ENCODE measurements around the gene CTAGE9. TPM values are rescaled to one million over a fixed set of nuclear protein-coding genes. Genes with fewer than 3 reads are reported as not detected.

Gene CTAGE9
- total RNA-seq, 4 donors from 2014 or later, result not detected

GRCh38 chr6:131736003-131736596 is 25.3 kb upstream of the CTAGE9 start:
- H3K27me3 ChIP-seq, result no peaks in the 10 kb centered on the region
- H3K27ac ChIP-seq, result no peak overlapping the region
- H3K4me1 ChIP-seq, result no peaks in the 10 kb centered on the region
- no peak for DNase-seq
- intact Hi-C loops (cut with DNase I), result no loop called here
- H3K9me3 ChIP-seq, result no peaks in the 10 kb centered on the region
- no peaks in the 10 kb centered on the region for H3K36me3 ChIP-seq
- H3K4me3 ChIP-seq, result no peak overlapping the region
- TF ChIP-seq POLR2A (IDR thresholded peaks at IDR 0.05), result no peak
- TF ChIP-seq CTCF (IDR thresholded peaks at IDR 0.05), result no peak
- WGBS, 2 donors, result 82 to 83% methylated on average over 9 of the region's 9 CpGs

- intact Hi-C loops (cut with DNase I), result no loop called here
- Histone ChIP-seq H3K27me3 (no peaks in the 10 kb centered on the region), H3K9me3 (no peaks in the 10 kb centered on the region), H3K4me1 (no peaks in the 10 kb centered on the region), H3K36me3 (no peaks in the 10 kb centered on the region), H3K27ac (no peak overlapping the region), H3K4me3 (no peak overlapping the region)
- DNase-seq, result no peak
- TF ChIP-seq CTCF (IDR thresholded peaks at IDR 0.05) (no peak), POLR2A (IDR thresholded peaks at IDR 0.05) (no peak)
- 60 to 68% methylated on average over 9 of the region's 9 CpGs for WGBS, 2 donors
These were observed 22.7 kb upstream of the CTAGE9 start for GRCh38 chr6:131733376-131734016.

- Histone ChIP-seq H3K4me1 (no peaks in the 10 kb centered on the region), H3K27ac (no peak overlapping the region), H3K4me3 (no peak overlapping the region), H3K27me3 (no peaks in the 10 kb centered on the region), H3K9me3 (no peaks in the 10 kb centered on the region), H3K36me3 (no peaks in the 10 kb centered on the region)
- no peak for TF ChIP-seq POLR2A (IDR thresholded peaks at IDR 0.05)
- no peak for DNase-seq
- intact Hi-C loops (cut with DNase I), result no loop called here
These were observed 20.4 kb upstream of the CTAGE9 start for GRCh38 chr6:131731224-131731623.

- Histone ChIP-seq H3K36me3 (no peaks in the 10 kb centered on the region), H3K27me3 (no peaks in the 10 kb centered on the region), H3K4me1 (no peaks in the 10 kb centered on the region), H3K4me3 (no peak overlapping the region), H3K27ac (no peak overlapping the region), H3K9me3 (no peaks in the 10 kb centered on the region)
- TF ChIP-seq POLR2A (IDR thresholded peaks at IDR 0.05) (no peak), CTCF (IDR thresholded peaks at IDR 0.05) (no peak)
- WGBS, 2 donors, result 87 to 89% methylated on average over 5 of the region's 5 CpGs
- intact Hi-C loops (cut with DNase I), result no loop called here
- DNase-seq, result no peak
These were observed 19.4 kb upstream of the CTAGE9 start for GRCh38 chr6:131730264-131730663.

GRCh38 chr6:131729550-131729949 is 18.7 kb upstream of the CTAGE9 start:
- TF ChIP-seq CTCF (IDR thresholded peaks at IDR 0.05), result no peak
- no peak for TF ChIP-seq POLR2A (IDR thresholded peaks at IDR 0.05)
- intact Hi-C loops (cut with DNase I), result no loop called here
- DNase-seq, result no peak
- no peaks in the 10 kb centered on the region for H3K4me1 ChIP-seq
- H3K27me3 ChIP-seq, result no peaks in the 10 kb centered on the region
- H3K36me3 ChIP-seq, result no peaks in the 10 kb centered on the region
- no peak overlapping the region for H3K27ac ChIP-seq
- no peak overlapping the region for H3K4me3 ChIP-seq
- 76 to 87% methylated on average over 4 of the region's 4 CpGs for WGBS, 2 donors
- H3K9me3 ChIP-seq, result no peaks in the 10 kb centered on the region

Measured in esophagus squamous epithelium (tissue), 5 donors.